Activated naive CD4-positive, alpha-beta T cell treated with anti-CD3 and anti-CD28 coated beads, Interleukin-2, amount 50 U/mL, for 72 hours (primary cell): ENCODE results near the gene MEOX2. TPM values are rescaled to one million over a fixed set of nuclear protein-coding genes. Genes with fewer than 3 reads are reported as not detected.
A peak's percentile ranks its signal among the peaks of the same experiment; 100 is the strongest.

ENCODE experiments used
- ATAC-seq, 2 donors: fragments of 150-1000 bp; cut with Tn5 transposase; 2 replicates each; pipeline ENCODE4 v1.10.0; 2021; ENCODE audit warnings: mild to moderate bottlenecking in 2 of 2, moderate library complexity in 2 of 2
- DNase-seq, 2 donors: peaks; one replicate each; pipeline ENCODE4 v3.0.0; 2021 to 2022; ENCODE audit warnings: low spot score in 2 of 2
- H3K27ac Mint-ChIP-seq, 2 donors: one replicate each; pipeline ENCODE4 v1.8.0; 2022; ENCODE audit warnings: mild to moderate bottlenecking in 2 of 2, mixed read lengths in 2 of 2
- H3K36me3 Mint-ChIP-seq, 2 donors: one replicate each; pipeline ENCODE4 v1.8.0; 2022; ENCODE audit warnings: mixed read lengths in 2 of 2
- H3K9me3 Mint-ChIP-seq, 2 donors: one replicate each; pipeline ENCODE4 v1.8.0; 2022; ENCODE audit warnings: mixed read lengths in 2 of 2
- total RNA-seq, 2 donors: library from RNA; stranded (reverse); gene quantifications; one replicate each; pipeline ENCODE4 v1.2.3, GENCODE V29; 2022

Gene MEOX2
- total RNA-seq = not detected

DNA sequence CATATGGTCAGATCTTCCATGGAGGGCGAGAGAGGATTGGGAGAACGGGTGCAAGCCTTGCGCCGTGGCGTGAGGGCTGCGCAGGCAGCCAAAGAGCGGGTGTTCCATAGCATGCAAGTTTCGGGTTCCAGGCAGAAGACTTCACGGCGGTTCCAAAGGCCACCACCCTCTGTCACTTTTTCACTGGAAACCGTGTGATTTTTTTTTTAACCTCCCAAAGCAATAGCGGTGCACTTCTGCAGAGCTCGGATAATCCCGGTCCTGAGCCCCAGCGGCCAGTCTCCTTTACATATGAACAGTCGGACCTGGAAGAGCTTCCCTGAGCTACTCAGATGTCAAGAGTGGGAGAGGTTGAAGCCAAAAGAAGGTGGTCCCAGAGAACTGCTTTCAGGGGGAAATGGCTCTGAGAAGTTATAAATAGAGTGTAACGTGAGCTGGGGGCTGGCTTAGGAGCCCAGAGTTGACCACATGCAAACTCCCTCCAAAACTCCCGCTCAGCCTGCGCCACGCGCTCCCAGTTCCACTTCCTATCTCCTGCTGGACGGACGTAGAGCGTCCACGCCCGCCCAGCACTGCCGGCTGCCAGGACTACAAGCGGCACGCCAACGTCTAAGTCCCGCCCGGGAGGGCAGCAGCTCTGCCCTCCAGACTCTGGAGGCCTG lies at the start of gene MEOX2:
MEOX2 (minus strand) TSS at position 389 of the 662 bp plus-strand sequence; CDS start at position 108, 281 bp downstream.
- ATAC-seq (no peak), DNase-seq (no peak)
- Mint-ChIP-seq H3K27ac (peak within 1 kb of the TSS in 1 of 2 donors; percentile 74), H3K36me3 (peaks cover 19 to 26% of the 10 kb centered on the region in 2 donors), H3K9me3 (no peaks in the 10 kb centered on the region)

DNA sequence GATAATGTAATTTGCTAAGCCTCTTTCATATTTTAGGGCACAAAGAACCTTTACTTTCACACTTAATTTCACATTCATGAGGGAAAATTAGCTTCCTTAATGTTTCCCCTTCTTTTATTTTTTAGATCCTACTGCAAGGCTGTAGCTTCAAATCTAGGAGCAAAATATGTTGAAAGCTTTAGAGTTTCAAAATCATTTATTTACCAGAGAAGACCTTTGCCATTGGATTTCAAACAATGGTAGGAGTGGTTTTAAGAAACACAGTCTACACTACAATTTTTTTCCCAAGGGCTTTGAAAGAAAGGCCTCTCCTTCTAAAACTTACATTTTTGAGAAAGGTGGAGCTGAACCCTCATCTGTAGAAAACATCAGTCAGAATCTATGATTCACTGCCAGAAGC lies 43.3 kb upstream of the MEOX2 start:
- ATAC-seq = no peak
- no peaks in the 10 kb centered on the region for H3K36me3 Mint-ChIP-seq
- DNase-seq = no peak
- no peak overlapping the region for H3K27ac Mint-ChIP-seq
- peaks cover 0 to 3% of the 10 kb centered on the region in 2 donors for H3K9me3 Mint-ChIP-seq

DNA sequence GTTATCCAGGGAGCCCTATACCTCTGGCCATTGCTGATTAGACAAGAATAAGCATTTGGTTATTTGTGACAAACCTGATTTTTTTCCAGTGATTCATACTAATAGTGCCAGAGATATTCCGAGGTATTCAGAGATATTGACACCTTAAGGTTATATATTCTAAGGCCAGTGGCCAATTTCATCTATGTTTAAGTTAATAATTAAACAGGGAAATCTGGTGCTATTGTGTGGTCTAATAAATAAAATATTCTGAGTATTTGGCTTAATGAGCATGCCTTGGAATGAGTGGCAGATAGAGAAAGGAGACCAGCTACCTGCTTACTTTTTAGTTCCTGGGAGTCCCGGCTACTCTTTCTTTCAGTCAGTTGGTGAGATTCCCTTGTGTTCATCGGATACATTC lies 38.6 kb upstream of the MEOX2 start:
- ATAC-seq = no peak
- DNase-seq = no peak
- no peaks in the 10 kb centered on the region for H3K36me3 Mint-ChIP-seq
- no peak overlapping the region for H3K27ac Mint-ChIP-seq
- H3K9me3 Mint-ChIP-seq = peaks cover 3% of the 10 kb centered on the region in 2 donors

DNA sequence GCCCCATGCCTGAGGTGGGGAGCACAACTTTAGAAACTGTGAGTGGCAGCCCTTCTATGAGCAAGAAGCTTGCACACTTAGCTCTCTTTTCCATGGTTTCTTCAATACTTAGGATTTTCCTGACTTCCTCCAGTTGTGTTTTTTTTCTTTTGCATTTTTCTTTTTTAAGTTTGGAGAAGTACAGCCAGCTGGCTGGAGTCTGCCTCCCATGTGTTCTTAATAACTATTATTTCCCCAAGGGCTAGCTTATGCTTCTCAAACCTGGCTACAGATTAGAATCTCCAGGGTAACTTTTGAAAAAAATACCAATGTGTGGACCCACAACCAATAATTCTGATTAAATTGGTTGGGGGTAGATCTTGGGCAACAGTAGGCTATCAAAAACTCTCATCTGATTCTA lies 37.4 kb upstream of the MEOX2 start:
- DNase-seq (no peak), ATAC-seq (no peak)
- Mint-ChIP-seq H3K36me3 (no peaks in the 10 kb centered on the region), H3K9me3 (peaks cover 3% of the 10 kb centered on the region in 2 donors), H3K27ac (no peak overlapping the region)

DNA sequence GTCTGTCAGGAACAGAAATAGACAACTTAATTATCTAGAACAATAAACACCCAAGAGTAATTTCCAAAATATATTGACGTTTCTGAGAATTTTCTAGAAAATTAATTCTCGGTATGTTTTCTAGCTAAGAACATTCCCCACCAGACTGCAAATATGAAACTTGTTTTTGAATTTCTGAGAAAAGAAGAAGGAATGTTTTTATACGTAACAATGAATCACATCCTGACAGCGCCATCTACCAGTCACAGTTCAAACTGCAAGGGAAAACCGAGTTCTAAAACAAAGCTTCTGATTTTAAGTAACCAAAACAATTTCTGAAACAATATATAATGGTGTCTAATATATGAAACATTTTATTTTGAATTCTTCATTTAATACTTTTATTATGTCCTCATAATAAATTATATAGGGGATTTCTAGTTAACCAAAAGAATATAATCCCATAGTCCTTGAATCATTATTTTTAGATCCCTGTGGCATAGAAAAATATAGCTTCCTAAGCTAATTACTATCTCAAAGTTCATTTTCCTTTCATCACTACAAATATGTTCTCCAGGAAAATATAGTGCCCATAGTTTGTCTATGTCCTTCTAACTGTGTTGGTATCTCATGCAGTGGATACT lies 34.5 kb upstream of the MEOX2 start:
- Mint-ChIP-seq H3K27ac (no peak overlapping the region), H3K9me3 (peaks cover 3% of the 10 kb centered on the region in 2 donors), H3K36me3 (no peaks in the 10 kb centered on the region)
- ATAC-seq (no peak), DNase-seq (peak in 1 of 2 donors; percentile 5)

DNA sequence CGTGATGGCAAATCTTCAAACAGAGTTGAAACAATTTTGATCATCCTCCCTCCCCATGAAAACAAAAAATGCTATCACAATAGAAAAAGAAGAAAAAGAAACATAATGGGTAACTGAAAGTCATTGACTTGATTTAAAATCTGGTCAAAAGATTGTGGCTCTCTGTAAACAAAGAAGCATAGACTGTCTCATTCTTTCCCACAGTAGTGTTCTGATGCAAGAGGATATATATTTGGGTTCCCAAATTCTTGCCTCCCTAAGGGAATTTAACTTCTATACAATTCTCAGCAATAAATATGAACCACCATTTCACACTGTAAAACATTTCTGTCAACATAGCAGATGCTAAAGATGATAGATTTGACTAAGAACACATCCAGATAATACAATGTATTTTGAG lies 32.8 kb upstream of the MEOX2 start:
- Mint-ChIP-seq H3K36me3 (no peaks in the 10 kb centered on the region), H3K9me3 (peaks cover 3% of the 10 kb centered on the region in 2 donors), H3K27ac (no peak overlapping the region)
- DNase-seq = no peak
- no peak for ATAC-seq

DNA sequence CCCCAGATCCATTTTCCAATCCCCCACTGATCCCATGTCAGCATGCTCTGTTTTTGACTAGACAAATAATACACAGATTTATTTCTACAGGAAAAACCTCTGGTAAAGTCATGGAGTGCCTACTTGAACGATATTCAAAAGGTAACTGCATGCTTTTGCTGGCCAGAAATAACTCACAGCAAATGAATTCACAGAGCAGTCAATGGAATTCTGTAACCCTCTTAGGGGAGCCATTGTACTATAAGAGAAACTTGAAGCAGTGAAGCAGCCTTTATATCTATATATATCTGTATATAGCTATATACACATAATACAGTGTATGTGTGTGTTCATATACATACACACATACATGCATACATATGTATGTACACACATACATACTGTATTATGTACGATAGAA lies 29.0 kb upstream of the MEOX2 start:
- DNase-seq (no peak), ATAC-seq (no peak)
- H3K36me3 Mint-ChIP-seq = no peaks in the 10 kb centered on the region
- peaks cover 0 to 6% of the 10 kb centered on the region in 2 donors for H3K9me3 Mint-ChIP-seq
- H3K27ac Mint-ChIP-seq = no peak overlapping the region

DNA sequence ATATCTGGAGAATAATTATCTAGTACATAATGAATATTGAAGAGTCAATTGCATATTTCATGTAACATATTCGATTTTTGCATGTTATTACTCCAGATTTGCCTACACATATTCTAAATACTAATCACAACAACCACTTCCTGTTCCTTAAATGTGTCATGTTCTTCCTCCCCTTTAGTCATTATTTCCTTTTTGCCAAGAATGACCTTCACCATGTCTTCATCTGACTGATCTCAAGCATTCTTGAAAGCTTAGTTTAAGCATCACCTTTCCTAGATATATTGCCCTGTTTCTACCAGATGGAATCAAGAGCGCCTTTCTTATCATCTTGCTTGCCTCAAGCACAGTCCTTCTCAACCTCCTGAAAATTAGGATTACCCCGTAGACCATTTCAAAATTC lies 23.5 kb upstream of the MEOX2 start:
- Mint-ChIP-seq H3K36me3 (no peaks in the 10 kb centered on the region), H3K27ac (no peak overlapping the region), H3K9me3 (peaks cover 10 to 15% of the 10 kb centered on the region in 2 donors)
- DNase-seq (no peak), ATAC-seq (peak in 1 of 2 donors; percentile 49)

DNA sequence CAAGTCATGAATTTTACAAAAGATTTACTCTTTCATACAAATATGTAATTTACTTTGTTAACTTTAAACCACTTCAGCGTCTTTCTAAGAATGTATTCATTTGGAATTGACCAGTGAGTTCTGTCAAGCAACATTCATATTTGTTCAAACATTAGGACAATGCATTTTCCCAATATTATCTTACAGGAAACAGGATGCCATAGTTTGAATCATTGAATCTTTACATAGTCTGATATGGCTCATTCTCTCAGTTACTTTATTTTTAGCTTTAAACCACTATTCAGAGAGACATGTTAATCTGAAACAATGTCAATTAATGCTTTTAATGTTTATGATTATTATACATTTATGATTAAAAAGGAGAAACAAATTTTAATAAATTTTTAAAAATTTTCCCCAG lies 21.1 kb upstream of the MEOX2 start:
- H3K9me3 Mint-ChIP-seq = peaks cover 5 to 15% of the 10 kb centered on the region in 2 donors
- H3K36me3 Mint-ChIP-seq = no peaks in the 10 kb centered on the region
- DNase-seq = no peak
- H3K27ac Mint-ChIP-seq = no peak overlapping the region
- ATAC-seq = no peak

DNA sequence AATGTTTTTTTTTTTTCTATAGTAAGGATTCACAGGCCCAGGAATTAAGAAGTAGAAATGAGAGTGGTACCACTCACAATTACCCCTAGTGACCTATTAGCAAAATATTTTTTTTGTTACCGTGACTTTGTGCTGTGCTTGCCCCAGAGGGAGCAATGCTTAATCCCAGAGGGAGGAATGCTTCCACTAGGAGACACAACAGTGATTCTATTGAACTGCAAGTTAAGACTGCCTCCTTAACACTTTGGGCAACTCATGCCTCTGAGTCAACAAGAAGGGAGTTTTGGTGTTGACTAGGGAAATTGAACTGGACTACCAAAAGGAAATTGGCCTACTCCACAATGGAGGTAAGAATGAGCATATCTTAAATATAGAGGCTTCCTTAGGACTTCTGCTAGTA lies 17.2 kb upstream of the MEOX2 start:
- Mint-ChIP-seq H3K27ac (no peak overlapping the region), H3K9me3 (peaks cover 3 to 11% of the 10 kb centered on the region in 2 donors), H3K36me3 (no peaks in the 10 kb centered on the region)
- DNase-seq (no peak), ATAC-seq (no peak)

DNA sequence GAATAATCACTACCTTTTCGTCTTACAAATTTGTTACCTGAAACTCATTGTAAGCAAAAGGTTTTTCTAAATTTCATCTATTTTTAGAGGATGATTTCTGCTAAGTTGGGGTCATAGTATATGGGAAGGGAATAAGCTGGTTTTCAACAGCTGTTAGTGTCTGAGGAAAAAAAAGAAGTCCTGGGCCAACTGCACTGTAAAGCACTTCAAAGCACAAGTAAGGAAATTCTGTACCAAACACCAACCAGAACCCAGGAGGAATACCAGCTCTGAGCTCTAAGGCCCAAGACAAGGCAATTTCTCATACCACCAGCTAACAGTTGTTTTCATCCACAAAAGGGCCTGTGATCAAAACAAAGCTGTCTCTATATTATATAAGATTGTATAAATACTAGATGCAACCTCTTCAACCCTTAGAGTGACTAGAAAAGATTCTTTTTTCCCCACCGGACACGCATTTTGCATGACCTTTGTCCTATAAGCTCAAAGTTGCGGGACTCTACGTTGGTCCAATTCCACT lies 6.1 kb upstream of the MEOX2 start:
- Mint-ChIP-seq H3K9me3 (peaks cover 4 to 12% of the 10 kb centered on the region in 2 donors), H3K27ac (no peak overlapping the region), H3K36me3 (peaks cover 2 to 5% of the 10 kb centered on the region in 2 donors)
- DNase-seq = no peak
- ATAC-seq = no peak

DNA sequence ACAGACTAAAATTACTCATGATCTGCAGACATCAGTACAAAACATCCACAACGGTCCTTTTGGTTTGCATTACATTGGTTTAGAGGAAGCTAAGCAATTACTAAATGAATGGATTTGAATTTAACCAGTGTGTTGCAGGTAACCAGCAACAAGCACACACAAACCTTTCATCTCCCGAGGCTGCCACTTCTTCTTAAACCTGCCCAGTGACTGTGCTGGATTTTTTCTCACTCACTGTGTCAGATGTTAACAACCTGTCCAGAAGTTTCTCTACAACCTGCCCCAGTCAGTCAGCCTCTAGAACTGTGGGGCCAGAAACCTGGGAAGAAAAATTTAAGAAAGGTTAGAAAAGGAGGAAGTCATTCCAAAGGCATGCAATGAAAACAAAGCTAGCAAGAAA lies 2.4 kb upstream of the MEOX2 start:
- H3K27ac Mint-ChIP-seq = no peak overlapping the region
- DNase-seq (no peak), ATAC-seq (no peak)
- H3K36me3 Mint-ChIP-seq = peaks cover 19 to 26% of the 10 kb centered on the region in 2 donors
- no peaks in the 10 kb centered on the region for H3K9me3 Mint-ChIP-seq

DNA sequence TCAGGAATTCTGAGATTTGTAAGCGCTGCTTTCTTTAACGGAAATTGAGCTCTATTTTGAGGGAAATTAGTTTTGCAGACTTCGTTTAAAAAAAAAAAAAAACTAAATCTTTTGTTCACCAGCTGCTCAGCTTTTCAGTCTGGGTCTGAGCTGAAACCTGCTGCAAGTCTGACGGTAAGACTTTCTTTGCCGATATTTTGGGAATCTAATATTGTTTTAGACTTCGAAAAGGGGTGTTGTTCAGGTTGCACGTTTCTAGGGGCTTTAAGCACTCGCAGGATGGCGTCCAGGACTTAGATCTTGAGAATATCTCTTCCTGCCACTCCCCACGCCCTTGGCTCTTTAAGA lies 1.8 kb upstream of the MEOX2 start:
- DNase-seq (no peak), ATAC-seq (no peak)
- Mint-ChIP-seq H3K9me3 (no peaks in the 10 kb centered on the region), H3K36me3 (peaks cover 19 to 26% of the 10 kb centered on the region in 2 donors), H3K27ac (no peak overlapping the region)

DNA sequence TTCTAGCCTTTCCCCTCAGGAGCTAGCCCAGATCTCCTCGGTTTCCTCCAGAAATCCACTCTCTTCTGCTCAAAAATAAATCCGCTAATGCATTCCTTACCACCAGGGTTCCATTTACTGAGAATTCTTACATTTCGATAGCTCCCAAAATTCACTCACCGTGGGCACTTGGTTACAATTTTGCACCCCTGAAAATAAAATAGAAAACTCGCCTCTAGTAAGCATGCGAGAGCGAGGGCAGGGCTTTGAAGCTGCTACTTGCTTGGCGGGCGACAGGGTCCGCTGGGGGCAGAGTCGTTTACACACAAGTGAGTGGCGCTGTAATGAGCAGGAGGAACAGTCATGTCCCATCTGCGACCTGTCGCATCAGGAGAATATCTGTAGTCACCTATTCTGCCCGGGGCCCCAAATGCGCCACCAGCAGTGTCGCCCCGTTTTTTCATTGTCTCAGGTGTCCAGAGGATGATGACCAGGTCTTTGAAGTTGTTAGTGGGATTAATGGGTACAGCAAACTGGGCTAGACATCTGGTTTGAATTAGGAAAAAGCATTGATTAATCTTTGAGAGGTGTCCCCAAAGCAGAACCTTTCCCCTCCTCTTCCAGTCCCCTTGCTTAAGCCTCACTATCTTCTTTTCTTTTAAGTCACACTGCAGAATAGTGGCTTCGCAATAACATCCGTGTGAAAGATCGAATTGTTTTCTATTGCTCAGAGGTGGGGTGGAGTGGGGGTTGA lies 1.2 kb upstream of the MEOX2 start:
- Mint-ChIP-seq H3K9me3 (no peaks in the 10 kb centered on the region), H3K27ac (no peak overlapping the region), H3K36me3 (peaks cover 19 to 26% of the 10 kb centered on the region in 2 donors)
- ATAC-seq (no peak), DNase-seq (no peak)

DNA sequence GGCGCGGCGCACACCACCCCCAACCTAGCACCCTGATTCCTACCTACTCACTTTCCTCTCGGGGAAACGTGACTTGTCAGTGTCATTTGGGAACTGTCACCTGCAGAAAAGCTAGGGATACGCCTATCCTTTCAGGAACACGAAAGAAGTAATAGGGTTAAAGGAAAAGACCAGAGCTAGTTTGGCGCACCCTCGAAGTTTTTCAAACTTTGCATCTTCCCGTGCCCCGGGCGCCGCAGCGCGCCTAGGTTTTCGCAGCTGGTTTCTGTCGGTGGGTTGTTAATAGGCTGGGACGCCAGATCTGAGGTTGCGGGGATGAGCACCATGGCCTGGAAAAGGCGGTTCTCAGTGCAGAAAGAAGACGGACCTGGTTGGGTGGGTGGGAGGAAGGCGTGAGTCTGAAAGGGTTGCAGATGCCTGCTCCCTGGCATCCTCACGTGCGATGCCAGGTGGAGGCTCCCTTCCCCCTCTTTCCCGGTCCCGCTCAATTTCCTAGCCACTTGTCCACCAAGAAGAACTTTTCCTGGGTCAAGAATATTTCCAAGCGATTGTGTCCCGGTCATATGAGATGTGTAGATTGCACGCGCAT lies 568 bp upstream of the MEOX2 start:
- no peak for DNase-seq
- no peaks in the 10 kb centered on the region for H3K9me3 Mint-ChIP-seq
- no peak for ATAC-seq
- H3K36me3 Mint-ChIP-seq = peaks cover 19 to 26% of the 10 kb centered on the region in 2 donors
- no peak overlapping the region for H3K27ac Mint-ChIP-seq

DNA sequence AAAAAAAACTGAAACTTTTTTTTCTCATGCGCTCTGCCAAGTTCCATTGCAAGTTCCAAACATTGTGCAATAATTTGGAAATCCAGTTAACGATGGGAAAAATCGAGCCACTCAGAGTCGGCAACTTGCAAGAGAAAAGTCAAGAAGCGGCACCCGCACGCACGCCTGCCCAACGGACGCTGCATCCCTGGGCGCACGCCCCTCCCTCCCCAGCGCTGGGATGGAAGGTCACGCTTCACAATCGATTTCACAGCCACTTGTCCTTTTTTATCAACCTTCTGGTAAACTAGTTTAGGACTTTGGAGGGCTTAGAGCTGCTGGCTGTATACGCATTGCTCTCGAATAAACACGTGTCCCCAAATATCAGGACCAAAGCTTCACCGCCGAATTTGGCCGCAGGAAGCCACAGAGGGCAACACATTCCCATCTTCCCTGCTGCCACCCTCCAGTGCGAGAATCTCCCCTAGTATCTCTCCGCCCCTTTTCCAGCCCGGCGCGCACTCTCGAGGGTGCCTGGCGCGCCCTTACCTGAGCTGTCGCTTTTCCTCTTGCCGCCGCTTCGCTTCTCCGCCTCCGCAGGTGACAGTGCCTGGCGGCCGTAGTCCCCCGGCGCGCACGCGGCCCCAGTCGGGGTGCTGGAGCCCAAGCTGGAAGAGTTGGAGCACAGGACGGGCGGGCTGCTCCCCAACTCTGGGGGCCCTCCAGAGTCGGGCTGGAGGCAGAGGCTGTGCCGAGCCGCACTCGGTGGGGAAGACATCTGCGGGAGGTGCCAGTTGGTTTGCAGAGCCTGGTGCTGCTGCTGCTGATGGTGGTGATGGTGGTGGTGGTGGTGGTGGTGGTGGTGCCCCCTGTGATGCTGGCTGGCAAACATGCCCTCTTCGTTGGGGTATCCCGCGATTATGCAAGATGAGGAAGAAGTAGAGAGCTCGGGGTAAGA lies 857 bp downstream of the MEOX2 start:
- H3K27ac Mint-ChIP-seq = no peak overlapping the region
- H3K36me3 Mint-ChIP-seq = peaks cover 19 to 26% of the 10 kb centered on the region in 2 donors
- no peaks in the 10 kb centered on the region for H3K9me3 Mint-ChIP-seq
- ATAC-seq (no peak), DNase-seq (no peak)
